Measurements from ENCODE around the gene MCCC2. TPM values are rescaled to one million over a fixed set of nuclear protein-coding genes. Genes with fewer than 3 reads are reported as not detected.
"Not testable (repeated sequence)": the region's sequence is repeated elsewhere in the genome, so short reads cannot be mapped to it uniquely, and the experiment has no call there.

The MCCC2 gene
- total RNA-seq = 43.1 and 47.0 TPM in 2 replicates

- intact Hi-C loops (cut with micrococcal nuclease) = loop anchor here (1.0 to 10.0 kb wide), 3 partner anchors 14 to 718 kb away; partner anchors contain the start of gene BDP1
These were observed at the start of gene MCCC2 for GRCh38 chr5:71586941-71587765. Gene MCCC2 (plus strand): TSS chr5:71587340. CDS start chr5:71587426, 86 bp downstream.

- intact Hi-C loops (cut with micrococcal nuclease) = no loop called here
These were observed 49.5 kb upstream of the MCCC2 start for GRCh38 chr5:71537687-71538086.

GRCh38 chr5:71550885-71551284, 36.3 kb upstream of the MCCC2 start:
- intact Hi-C loops (cut with micrococcal nuclease) = not testable (repeated sequence)

GRCh38 chr5:71551582-71551981, 35.6 kb upstream of the MCCC2 start:
- intact Hi-C loops (cut with micrococcal nuclease) = not testable (repeated sequence)

- intact Hi-C loops (cut with micrococcal nuclease) = not testable (repeated sequence)
These were observed 35.0 kb upstream of the MCCC2 start for GRCh38 chr5:71552026-71552749.

DNA sequence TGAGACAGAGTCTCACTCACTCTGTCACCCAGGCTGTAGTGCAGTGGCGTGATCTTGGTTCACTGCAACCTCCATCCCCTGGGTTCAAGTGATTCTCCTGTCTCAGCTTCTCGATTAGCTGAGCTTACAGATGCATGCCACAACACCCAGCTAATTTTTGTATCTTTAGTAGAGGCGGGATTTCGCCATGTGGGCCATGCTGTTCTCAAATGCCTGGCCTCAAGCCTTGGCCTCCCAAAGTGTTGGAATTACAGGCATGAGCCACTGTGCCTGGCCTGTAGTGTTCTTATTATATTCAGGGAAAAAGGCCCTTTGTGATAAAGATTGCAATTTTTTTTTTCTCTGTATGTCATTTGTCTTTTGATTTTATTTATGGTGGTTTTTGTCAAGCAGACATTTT, 24.0 kb upstream of the MCCC2 start:
- intact Hi-C loops (cut with micrococcal nuclease) = no loop called here

DNA sequence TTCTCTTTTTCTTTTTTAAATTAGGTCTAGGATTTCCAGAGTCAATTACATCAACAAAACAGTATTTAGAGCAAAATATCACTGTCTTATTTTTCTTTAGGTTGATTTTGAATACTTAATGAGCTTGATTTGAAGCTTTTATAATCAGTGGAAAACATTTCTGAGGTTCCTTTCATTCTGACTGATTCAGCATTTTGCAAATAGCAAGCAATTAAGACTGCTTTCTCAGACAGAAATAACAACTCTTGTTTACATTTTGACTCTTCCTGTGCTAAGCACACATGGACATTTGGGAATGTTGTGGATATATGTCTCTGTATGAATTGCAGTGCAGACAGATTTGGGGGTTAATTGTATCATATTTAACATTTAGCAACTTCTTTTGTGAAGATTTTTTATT, 22.2 kb upstream of the MCCC2 start:
- intact Hi-C loops (cut with micrococcal nuclease) = no loop called here

GRCh38 chr5:71569748-71570509, 17.2 kb upstream of the MCCC2 start:
- intact Hi-C loops (cut with micrococcal nuclease) = no loop called here

GRCh38 chr5:71571811-71572210, 15.3 kb upstream of the MCCC2 start:
- intact Hi-C loops (cut with micrococcal nuclease) = not testable (repeated sequence)

GRCh38 chr5:71573591-71573990, 13.5 kb upstream of the MCCC2 start:
- intact Hi-C loops (cut with micrococcal nuclease) = no loop called here

- intact Hi-C loops (cut with micrococcal nuclease) = not testable (repeated sequence)
These were observed 11.6 kb upstream of the MCCC2 start for GRCh38 chr5:71575588-71575987.

DNA sequence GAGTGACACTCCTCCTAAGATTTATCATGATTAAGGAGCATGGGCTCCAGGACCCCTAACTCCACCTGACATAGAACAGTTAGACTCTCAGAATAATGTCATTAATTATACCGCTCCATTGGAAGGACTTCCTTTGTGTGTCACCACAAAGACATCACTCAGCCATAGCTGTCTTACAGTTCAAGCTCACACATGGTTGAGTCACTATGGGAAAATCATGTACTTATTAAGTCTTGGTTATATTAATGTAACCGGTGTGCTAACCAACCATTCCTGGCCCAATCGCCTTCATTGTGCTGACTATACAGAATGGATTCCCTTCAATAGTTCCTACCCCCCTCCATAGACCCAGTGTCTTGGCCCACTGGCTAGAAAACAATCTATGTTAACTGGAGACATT, 10.9 kb upstream of the MCCC2 start:
- intact Hi-C loops (cut with micrococcal nuclease) = no loop called here

- intact Hi-C loops (cut with micrococcal nuclease) = not testable (repeated sequence)
These were observed 9.3 kb upstream of the MCCC2 start for GRCh38 chr5:71577839-71578238.

GRCh38 chr5:71582945-71583584, 4.1 kb upstream of the MCCC2 start:
- intact Hi-C loops (cut with micrococcal nuclease) = loop anchor here (10.0 kb wide), 1 partner anchor 722 kb away; no protein-coding TSS in a partner anchor

GRCh38 chr5:71586052-71586940, 844 bp upstream of the MCCC2 start:
- intact Hi-C loops (cut with micrococcal nuclease) = loop anchor here (10.0 kb wide), 1 partner anchor 719 kb away; no protein-coding TSS in a partner anchor

DNA sequence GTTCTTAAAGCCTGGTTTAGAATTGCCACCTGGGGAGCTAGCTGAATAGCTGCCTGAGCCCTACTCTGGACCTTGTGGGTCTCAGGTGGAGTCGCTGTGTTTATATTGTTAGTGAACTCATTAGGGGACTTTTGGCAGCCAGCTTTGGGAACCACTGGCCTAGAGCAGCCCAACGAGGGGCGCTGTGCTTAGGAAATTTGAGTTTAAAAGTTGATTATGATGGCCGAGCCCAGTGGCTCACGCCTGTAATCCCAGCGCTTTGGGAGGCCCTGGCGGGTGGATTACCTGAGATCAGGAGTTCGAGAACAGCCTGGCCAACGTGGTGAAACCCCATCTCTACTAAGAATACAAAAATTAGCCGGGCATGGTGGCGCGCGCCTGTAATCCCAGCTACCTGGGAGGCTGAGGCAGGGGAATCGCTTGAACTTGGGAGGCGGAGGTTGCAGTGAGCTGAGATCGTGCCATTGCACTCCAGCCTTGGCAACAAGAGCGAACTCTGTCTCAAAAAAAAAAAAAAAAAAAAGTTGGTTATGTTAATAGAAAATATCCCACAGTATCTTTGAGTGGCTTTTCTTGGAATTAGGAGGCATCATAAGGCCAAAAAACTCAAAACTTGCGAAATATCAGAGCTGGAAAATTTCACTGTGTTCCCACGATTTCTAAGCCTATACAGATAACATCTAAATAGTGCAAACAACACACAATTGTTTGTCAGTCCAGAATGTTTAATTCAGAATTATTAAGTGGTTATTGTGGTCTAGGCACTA, 809 bp downstream of the MCCC2 start:
- intact Hi-C loops (cut with micrococcal nuclease) = loop anchor here (1.0 to 10.0 kb wide), 3 partner anchors 13 to 717 kb away; partner anchors contain the start of gene BDP1

- intact Hi-C loops (cut with micrococcal nuclease) = loop anchor here (10.0 kb wide), 1 partner anchor 716 kb away; no protein-coding TSS in a partner anchor
These were observed 1.4 kb downstream of the MCCC2 start for GRCh38 chr5:71588533-71588885.

- intact Hi-C loops (cut with micrococcal nuclease) = loop anchor here (10.0 kb wide), 1 partner anchor 715 kb away; no protein-coding TSS in a partner anchor
These were observed 2.8 kb downstream of the MCCC2 start for GRCh38 chr5:71589903-71590302.

GRCh38 chr5:71591100-71591499, 4.0 kb downstream of the MCCC2 start:
- intact Hi-C loops (cut with micrococcal nuclease) = no loop called here

Data from T-helper 2 cell treated with Interferon-gamma antibody and Interleukin-4, amounts not matched to agents 100 ng/mL and 5 ng/mL, for 36 hours (primary cell).